ENCODE data around the gene CAND2.

Gene CAND2

GRCh38 chr3:12752809-12753208 lies 43.7 kb upstream of the CAND2 start:
- Histone ChIP-seq H4K20me1 (ENCODE audit: insufficient read depth, low read length, poor library complexity, severe bottlenecking) (no peaks in the 10 kb centered on the region), H3K9me2 (replicated peaks; ENCODE audit: low read depth, low read length) (no peaks in the 10 kb centered on the region), H3K4me1 (ENCODE audit: insufficient read depth, low read length, poor library complexity, severe bottlenecking) (no peaks in the 10 kb centered on the region), H3K9me3 (ENCODE audit: insufficient read depth, low read depth, low read length) (no peaks in the 10 kb centered on the region), H3K27me3 (ENCODE audit: insufficient read depth, low read length, poor library complexity, severe bottlenecking) (no peaks in the 10 kb centered on the region), H3F3A (ENCODE audit: low read depth) (no peaks in the 10 kb centered on the region), H3K79me2 (ENCODE audit: insufficient read depth, low read length) (no peaks in the 10 kb centered on the region), H3K4me3 (ENCODE audit: low read length, poor library complexity, severe bottlenecking) (no peak overlapping the region), H3K9ac (ENCODE audit: low read depth, low read length, poor library complexity, severe bottlenecking) (no peak overlapping the region), H3K36me3 (ENCODE audit: insufficient read depth, low read length) (no peaks in the 10 kb centered on the region), H2AFZ (ENCODE audit: low read length) (no peak overlapping the region), H3K4me2 (ENCODE audit: low read depth, low read length, poor library complexity, severe bottlenecking) (no peak overlapping the region)
- TF ChIP-seq CTCF (conservative IDR thresholded peaks at IDR 0.05; ENCODE audit: low read length) (no peak), EZH2phosphoT487 (IDR thresholded peaks at IDR 0.05; ENCODE audit: borderline replicate concordance) (no peak)

GRCh38 chr3:12753275-12754028 lies 43.0 kb upstream of the CAND2 start:
- H3K27me3 ChIP-seq (ENCODE audit: insufficient read depth, low read length, poor library complexity, severe bottlenecking): no peaks in the 10 kb centered on the region
- no peaks in the 10 kb centered on the region for H4K20me1 ChIP-seq (ENCODE audit: insufficient read depth, low read length, poor library complexity, severe bottlenecking)
- no peaks in the 10 kb centered on the region for H3K9me2 ChIP-seq (replicated peaks; ENCODE audit: low read depth, low read length)
- H3K79me2 ChIP-seq (ENCODE audit: insufficient read depth, low read length): no peaks in the 10 kb centered on the region
- H3K4me3 ChIP-seq (ENCODE audit: low read length, poor library complexity, severe bottlenecking): no peak overlapping the region
- H3K9ac ChIP-seq (ENCODE audit: low read depth, low read length, poor library complexity, severe bottlenecking): no peak overlapping the region
- no peak overlapping the region for H2AFZ ChIP-seq (ENCODE audit: low read length)
- no peaks in the 10 kb centered on the region for H3F3A ChIP-seq (ENCODE audit: low read depth)
- H3K4me2 ChIP-seq (ENCODE audit: low read depth, low read length, poor library complexity, severe bottlenecking): no peak overlapping the region
- no peaks in the 10 kb centered on the region for H3K4me1 ChIP-seq (ENCODE audit: insufficient read depth, low read length, poor library complexity, severe bottlenecking)
- TF ChIP-seq CTCF (conservative IDR thresholded peaks at IDR 0.05; ENCODE audit: low read length) (no peak), EZH2phosphoT487 (IDR thresholded peaks at IDR 0.05; ENCODE audit: borderline replicate concordance) (no peak)
- no peaks in the 10 kb centered on the region for H3K36me3 ChIP-seq (ENCODE audit: insufficient read depth, low read length)
- H3K9me3 ChIP-seq (ENCODE audit: insufficient read depth, low read depth, low read length): no peaks in the 10 kb centered on the region

GRCh38 chr3:12754313-12754712 lies 42.2 kb upstream of the CAND2 start:
- TF ChIP-seq EZH2phosphoT487 (IDR thresholded peaks at IDR 0.05; ENCODE audit: borderline replicate concordance): no peak
- H3K9ac ChIP-seq (ENCODE audit: low read depth, low read length, poor library complexity, severe bottlenecking): no peak overlapping the region

GRCh38 chr3:12755754-12756153 lies 40.7 kb upstream of the CAND2 start:
- Histone ChIP-seq H3K36me3 (ENCODE audit: insufficient read depth, low read length) (no peaks in the 10 kb centered on the region), H3K9ac (ENCODE audit: low read depth, low read length, poor library complexity, severe bottlenecking) (no peak overlapping the region), H3K27me3 (ENCODE audit: insufficient read depth, low read length, poor library complexity, severe bottlenecking) (no peaks in the 10 kb centered on the region), H3K4me3 (ENCODE audit: low read length, poor library complexity, severe bottlenecking) (no peak overlapping the region), H2AFZ (ENCODE audit: low read length) (no peak overlapping the region), H3K9me2 (replicated peaks; ENCODE audit: low read depth, low read length) (no peaks in the 10 kb centered on the region), H3K4me2 (ENCODE audit: low read depth, low read length, poor library complexity, severe bottlenecking) (no peak overlapping the region), H3K79me2 (ENCODE audit: insufficient read depth, low read length) (no peaks in the 10 kb centered on the region), H4K20me1 (ENCODE audit: insufficient read depth, low read length, poor library complexity, severe bottlenecking) (no peaks in the 10 kb centered on the region), H3K9me3 (ENCODE audit: insufficient read depth, low read depth, low read length) (no peaks in the 10 kb centered on the region), H3K4me1 (ENCODE audit: insufficient read depth, low read length, poor library complexity, severe bottlenecking) (peaks cover 4% of the 10 kb centered on the region), H3F3A (ENCODE audit: low read depth) (no peaks in the 10 kb centered on the region)
- no peak for TF ChIP-seq CTCF (conservative IDR thresholded peaks at IDR 0.05; ENCODE audit: low read length)
- TF ChIP-seq EZH2phosphoT487 (IDR thresholded peaks at IDR 0.05; ENCODE audit: borderline replicate concordance): no peak

More at GRCh38 chr3:12754313-12754712, 42.2 kb upstream of the CAND2 start:
- no peaks in the 10 kb centered on the region for H3F3A ChIP-seq (ENCODE audit: low read depth)
- H3K4me1 ChIP-seq (ENCODE audit: insufficient read depth, low read length, poor library complexity, severe bottlenecking): no peaks in the 10 kb centered on the region
- H3K79me2 ChIP-seq (ENCODE audit: insufficient read depth, low read length): no peaks in the 10 kb centered on the region
- H4K20me1 ChIP-seq (ENCODE audit: insufficient read depth, low read length, poor library complexity, severe bottlenecking): no peaks in the 10 kb centered on the region
- no peaks in the 10 kb centered on the region for H3K36me3 ChIP-seq (ENCODE audit: insufficient read depth, low read length)
- H3K4me2 ChIP-seq (ENCODE audit: low read depth, low read length, poor library complexity, severe bottlenecking): no peak overlapping the region
- no peaks in the 10 kb centered on the region for H3K27me3 ChIP-seq (ENCODE audit: insufficient read depth, low read length, poor library complexity, severe bottlenecking)
- no peaks in the 10 kb centered on the region for H3K9me2 ChIP-seq (replicated peaks; ENCODE audit: low read depth, low read length)
- H2AFZ ChIP-seq (ENCODE audit: low read length): no peak overlapping the region
- no peaks in the 10 kb centered on the region for H3K9me3 ChIP-seq (ENCODE audit: insufficient read depth, low read depth, low read length)
- no peak overlapping the region for H3K4me3 ChIP-seq (ENCODE audit: low read length, poor library complexity, severe bottlenecking)

Measured in Loucy (cell line).